NCI-H128 (cell line): ENCODE results near the gene CCDC91.

ENCODE experiments used
- DNase-seq: peaks from one replicate; lab custom pipeline; 2025; ENCODE audit not compliant: unreplicated experiment; lab: John Stamatoyannopoulos, UW

CCDC91 gene

DNA sequence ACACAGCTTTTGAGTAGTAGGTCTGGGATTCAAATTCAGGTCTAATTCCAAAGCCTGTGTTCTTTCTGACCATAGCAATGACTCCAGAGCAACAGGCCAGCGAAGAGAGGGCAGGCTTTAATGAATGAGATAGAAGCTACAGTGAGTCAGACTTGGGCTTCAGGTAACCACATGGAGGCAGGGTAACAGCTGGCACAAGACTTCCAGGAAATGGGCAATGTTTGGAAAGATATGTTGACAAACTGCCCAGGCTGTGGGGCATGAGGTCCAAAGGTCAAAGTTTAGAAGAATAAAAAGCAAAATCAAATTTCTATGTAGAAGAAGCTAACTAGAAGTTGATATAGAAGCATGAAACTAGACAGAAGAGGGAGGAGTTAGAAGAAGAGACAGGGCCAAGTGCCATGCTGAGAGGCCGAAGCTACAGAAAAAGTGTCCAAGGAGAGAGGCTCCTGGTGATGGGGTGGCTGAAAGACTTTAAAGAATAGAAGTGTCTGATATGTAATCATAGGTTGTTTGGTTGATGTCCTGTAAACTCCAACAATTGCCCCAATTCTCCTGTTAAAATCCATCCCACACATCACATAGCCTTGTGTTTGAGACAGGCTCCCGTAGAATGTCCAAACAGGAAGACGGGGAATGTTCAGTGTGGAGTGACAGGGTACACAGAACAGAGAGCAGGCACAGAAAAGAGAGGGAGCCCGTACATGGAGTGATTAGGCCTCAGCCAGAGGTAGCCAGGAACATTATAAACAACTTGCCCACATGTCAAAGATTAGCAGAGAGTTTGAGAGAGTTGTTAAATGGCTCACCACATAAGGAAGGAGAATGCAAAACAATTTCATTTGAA, 384.7 kb downstream of the CCDC91 start:
- DNase-seq = no peak

DNA sequence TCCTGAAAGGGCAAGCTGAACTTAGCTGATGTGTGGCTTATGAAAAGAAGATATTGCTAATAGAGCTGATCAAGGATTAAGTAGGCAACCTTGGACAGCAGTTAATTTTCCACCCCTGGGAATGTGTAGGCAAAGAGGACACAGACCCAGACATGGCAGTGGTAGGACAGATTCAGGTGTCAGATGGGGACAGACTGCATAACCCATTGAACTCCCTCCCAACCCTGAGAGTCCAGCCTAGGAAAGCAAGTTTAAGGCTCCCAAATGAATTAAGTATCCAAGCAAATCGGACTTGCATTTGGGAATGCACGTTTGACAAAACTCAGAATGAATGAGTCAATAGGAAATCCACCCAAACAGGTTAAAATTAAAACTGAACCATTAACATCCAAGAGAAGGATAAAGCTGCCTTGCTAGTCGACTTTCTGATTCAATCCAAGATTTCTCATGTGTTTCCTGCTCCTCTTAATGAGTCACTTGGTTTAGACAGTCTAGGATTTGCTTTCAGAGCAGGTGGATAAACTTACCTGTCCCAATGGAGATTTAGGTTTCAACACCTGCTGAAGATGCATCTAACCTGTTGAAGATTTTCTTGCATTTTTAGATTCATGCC, 385.4 kb downstream of the CCDC91 start:
- no peak for DNase-seq

DNA sequence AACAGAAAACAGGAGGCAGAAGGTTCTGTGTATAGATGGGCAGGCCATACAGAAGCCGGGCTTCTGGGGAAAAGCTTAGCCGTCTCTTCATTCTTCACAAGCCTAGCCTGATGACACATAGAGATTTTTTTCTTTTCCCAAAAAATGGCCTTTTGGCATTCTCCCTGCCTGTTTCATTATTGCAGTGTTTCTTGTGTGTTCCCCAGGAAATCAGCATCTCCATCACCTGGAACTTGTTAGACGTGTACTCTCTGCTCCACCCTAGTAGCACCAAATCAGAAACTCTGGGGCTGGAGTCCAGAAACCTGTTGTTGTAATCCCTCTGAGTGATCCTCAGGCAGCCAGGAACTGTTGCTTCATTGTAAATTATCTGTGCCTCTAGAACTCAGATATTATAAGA, 388.1 kb downstream of the CCDC91 start:
- DNase-seq = no peak

DNA sequence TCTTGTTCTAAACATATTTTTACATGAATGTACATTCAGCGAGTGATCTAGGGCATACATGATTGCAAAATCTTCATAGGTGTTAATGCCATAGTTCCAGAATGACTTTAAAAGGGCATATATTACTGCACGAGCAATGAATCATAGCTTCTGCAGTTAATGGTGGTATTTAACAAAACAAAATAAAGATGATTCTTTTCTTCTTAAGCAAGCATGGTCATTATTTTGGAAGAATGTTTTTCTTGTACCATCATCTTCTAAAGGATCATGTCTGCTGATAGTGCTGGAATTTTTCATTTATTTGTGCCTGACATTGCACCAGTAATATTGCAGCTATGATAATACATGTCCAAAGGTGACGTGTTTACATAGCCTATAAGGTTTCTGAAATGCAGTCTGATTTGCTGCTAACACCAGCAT, 388.6 kb downstream of the CCDC91 start:
- no peak for DNase-seq

DNA sequence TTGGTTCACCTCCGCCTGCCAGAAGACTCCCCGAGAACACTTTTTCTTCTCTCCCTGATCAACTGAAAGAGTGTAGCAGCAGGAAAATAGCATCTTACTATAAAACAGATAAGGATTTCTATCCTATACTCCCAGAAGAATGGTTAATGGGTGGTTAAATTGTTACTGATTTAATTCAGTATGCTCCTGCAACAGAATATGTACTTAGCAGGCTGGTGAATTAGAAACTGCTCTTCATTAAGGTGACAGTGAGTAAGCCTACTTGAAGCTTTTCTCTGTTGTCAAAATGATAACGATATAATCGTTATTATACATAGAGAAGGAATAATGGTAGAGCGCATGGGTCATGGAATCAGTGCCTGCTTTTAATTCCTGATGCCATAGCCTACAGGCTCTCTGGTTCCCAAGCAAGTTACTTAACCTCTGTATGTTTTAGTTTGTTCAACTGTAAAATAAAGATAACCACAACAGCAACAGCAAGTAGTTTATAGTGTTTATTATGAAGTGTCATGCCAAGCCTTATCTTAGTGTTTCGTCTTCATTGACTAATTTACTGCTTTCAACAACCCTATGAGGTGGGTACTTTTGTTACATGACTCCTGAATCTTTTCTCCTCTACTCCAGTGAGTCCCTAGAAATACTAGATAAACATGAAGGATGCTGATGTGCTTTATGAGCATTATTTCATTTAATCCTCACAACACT, 392.6 kb downstream of the CCDC91 start:
- DNase-seq = no peak

DNA sequence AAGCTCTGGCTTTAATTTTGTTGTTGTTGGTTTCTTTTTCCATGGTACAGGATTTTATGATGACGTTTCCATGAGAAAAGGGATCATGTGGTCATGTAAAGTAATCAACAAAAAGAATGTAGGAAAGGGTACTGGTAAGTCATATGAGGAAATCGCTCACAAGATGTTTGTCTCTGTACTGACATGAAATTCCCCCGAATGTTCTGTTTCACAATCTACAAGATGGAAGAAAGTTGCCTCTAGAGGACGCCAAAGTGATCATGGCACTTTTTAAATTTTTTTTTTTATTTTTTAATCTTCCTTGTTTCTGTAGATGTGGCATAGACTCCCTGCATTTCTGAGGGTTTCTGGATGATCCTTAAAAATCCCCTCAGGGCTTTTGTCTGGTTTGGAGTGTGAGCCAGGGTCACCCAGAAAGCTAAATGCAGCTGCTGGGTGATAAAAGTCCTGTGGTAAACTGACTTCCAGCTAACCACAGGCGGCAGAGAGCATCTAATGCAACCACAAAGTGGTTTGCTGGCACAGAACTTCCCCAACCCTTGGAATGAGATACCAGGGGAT, 393.5 kb downstream of the CCDC91 start:
- peak; percentile 19 for DNase-seq

DNA sequence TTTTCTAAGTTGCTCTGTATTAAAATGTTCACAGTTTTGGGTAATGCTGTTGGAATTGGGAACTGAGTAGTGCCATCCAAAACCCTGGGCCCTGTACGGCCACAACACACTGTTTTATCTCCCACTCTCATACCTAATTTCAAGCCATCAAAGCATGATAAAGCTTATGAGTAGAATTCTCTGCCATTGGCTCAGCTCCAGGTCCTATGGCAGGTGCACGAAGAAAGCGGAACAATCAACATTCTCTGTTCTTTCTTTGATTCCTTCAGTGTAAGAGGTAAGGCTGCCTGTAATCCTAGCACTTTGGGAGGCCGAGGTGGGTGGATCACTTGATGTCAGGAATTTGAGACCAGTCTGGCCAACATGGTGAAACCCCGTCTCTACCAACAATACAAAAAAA, 394.9 kb downstream of the CCDC91 start:
- no peak for DNase-seq

DNA sequence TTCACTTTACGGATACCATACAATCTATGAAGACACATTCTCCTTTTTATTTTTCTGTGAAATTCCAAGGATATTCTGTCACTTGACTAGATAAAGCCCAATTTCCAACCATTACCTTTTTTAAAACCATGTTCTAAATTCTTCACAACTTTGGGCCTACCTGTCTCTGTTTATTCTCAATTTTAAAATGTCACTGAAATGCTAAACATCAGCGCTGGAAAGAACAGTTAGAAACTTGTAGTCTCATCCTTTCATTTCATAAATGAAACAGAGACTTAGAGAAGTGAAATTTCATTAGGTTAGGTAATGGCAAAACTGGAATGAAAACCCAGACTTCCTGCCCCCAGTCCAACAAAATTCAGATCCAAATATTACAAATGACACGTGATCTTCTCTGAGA, 396.2 kb downstream of the CCDC91 start:
- no peak for DNase-seq

DNA sequence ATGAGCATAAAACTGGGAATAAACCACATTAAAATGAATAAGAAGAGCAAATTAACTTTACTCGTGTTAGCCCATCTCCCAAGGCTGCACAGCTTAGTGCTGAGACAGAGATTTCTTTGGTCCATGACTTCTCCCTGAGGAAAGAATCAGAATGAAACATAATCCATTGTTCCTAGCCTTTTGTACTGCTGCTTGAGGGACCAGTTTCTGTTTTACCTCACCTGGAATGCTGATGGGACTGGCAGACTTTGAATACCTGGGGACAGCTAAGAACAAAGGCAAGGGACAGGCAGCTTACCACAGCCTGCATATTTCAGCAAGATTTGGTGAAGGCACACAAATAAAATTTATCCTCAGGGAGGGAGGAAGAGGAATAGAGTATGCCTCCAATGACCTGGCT, 401.6 kb downstream of the CCDC91 start:
- no peak for DNase-seq
